GM23338 (cell line): Measurements from ENCODE around the gene ALPG.
"Not testable (repeated sequence)": the region's sequence is repeated elsewhere in the genome, so short reads cannot be mapped to it uniquely, and the experiment has no call there.

Experiments used
- CTCF ChIP-seq, 2 experiments: fragments of 200-600 bp in 1 of 2; sonication (generic) in 1 of 2; conservative IDR thresholded peaks; 2 replicates each; pipeline versions ENCODE4 v1.5.1 to v1.6.1; 2016 to 2017; ENCODE audit warnings: antibody characterized with exemption in 2 of 2, low read depth in 2 of 2, mild to moderate bottlenecking in 2 of 2, moderate library complexity in 1 of 2
- EZH2 ChIP-seq: fragments of 200-600 bp; sonication (generic); IDR thresholded peaks from one replicate; pipeline ENCODE4 v1.8.0; 2017; ENCODE audit warnings: antibody characterized with exemption, mild to moderate bottlenecking, low read depth; ENCODE audit not compliant: unreplicated experiment
- EZH2phosphoT487 ChIP-seq: fragments of 200-600 bp; sonication (generic); IDR thresholded peaks from one replicate; pipeline ENCODE4 v1.8.1; 2018; ENCODE audit warnings: antibody characterized with exemption; ENCODE audit not compliant: unreplicated experiment
- POLR2AphosphoS5 ChIP-seq: IDR thresholded peaks from 2 replicates; pipeline ENCODE4 v1.6.1; 2016; ENCODE audit warnings: antibody characterized with exemption, low read depth
- REST ChIP-seq: IDR thresholded peaks from one replicate; pipeline ENCODE4 v1.6.1; 2018; ENCODE audit warnings: antibody characterized with exemption; ENCODE audit not compliant: unreplicated experiment
- ZNF331 ChIP-seq: fragments of 250-450 bp; sonication (Bioruptor Pico); IDR thresholded peaks from 2 replicates; pipeline ENCODE4 v1.5.0; 2020; ENCODE audit warnings: low read depth, mild to moderate bottlenecking, moderate library complexity

DNA sequence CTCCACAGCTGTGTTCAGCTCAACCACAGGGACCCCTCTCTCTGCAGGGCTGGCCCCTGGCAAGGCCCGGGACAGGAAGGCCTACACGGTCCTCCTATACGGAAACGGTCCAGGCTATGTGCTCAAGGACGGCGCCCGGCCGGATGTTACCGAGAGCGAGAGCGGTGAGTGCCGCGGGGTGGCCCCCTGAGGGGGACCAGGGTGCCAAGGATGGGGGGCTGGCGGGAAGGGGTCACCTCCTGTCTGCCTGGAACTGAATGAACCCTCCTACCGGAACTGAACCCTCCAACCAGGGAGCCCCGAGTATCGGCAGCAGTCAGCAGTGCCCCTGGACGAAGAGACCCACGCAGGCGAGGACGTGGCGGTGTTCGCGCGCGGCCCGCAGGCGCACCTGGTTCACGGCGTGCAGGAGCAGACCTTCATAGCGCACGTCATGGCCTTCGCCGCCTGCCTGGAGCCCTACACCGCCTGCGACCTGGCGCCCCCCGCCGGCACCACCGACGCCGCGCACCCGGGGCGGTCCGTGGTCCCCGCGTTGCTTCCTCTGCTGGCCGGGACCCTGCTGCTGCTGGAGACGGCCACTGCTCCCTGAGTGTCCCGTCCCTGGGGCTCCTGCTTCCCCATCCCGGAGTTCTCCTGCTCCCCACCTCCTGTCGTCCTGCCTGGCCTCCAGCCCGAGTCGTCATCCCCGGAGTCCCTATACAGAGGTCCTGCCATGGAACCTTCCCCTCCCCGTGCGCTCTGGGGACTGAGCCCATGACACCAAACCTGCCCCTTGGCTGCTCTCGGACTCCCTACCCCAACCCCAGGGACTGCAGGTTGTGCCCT lies 25.2 kb upstream of the ALPG start:
- not testable (repeated sequence) for TF ChIP-seq EZH2phosphoT487; EZH2; POLR2AphosphoS5; ZNF331 (CRISPR knock-in tag); REST
- TF ChIP-seq CTCF (conservative IDR thresholded peaks at IDR 0.05; ENCODE audit: low read depth in 2 of 2), result peak in 1 of 2 experiments; percentile 60; a peak in 2 of 4 replicates
